GM10266 (cell line): Measurements from ENCODE around the gene HEYL.
A peak's percentile ranks its signal among the peaks of the same experiment; 100 is the strongest.

Source experiments
- DNase-seq: peaks from one replicate; pipeline ENCODE4 v3.0.0; 2012; ENCODE audit errors: extremely low spot score
- CTCF ChIP-seq: IDR thresholded peaks from 2 replicates; pipeline ENCODE4 v1.5.1; 2012; ENCODE audit warnings: mild to moderate bottlenecking, low read depth; ENCODE audit not compliant: control insufficient read depth, insufficient read depth; ENCODE audit errors: missing control alignments

The HEYL gene

GRCh38 chr1:39675220-39675619, 35.8 kb upstream of the HEYL start:
- no peak for DNase-seq

GRCh38 chr1:39673215-39673614, 33.8 kb upstream of the HEYL start:
- DNase-seq, result no peak
- no peak for TF ChIP-seq CTCF

More at GRCh38 chr1:39675220-39675619, 35.8 kb upstream of the HEYL start:
- no peak for TF ChIP-seq CTCF

- DNase-seq, result peak; percentile 76
- TF ChIP-seq CTCF, result peak; percentile 65
Observed at GRCh38 chr1:39672551-39672947, 33.1 kb upstream of the HEYL start.

GRCh38 chr1:39671793-39672550, 32.5 kb upstream of the HEYL start, which contains the start of gene NT5C1A:
NT5C1A (minus strand) TSS chr1:39672107; CDS start chr1:39672038, 69 bp downstream.
- peak; percentile 53 for DNase-seq
- no peak for TF ChIP-seq CTCF

GRCh38 chr1:39671433-39671792, 32.0 kb upstream of the HEYL start:
- TF ChIP-seq CTCF, result no peak
- DNase-seq, result no peak

GRCh38 chr1:39670689-39671088, 31.2 kb upstream of the HEYL start:
- no peak for DNase-seq
- TF ChIP-seq CTCF, result no peak

- DNase-seq, result no peak
- no peak for TF ChIP-seq CTCF
Observed at GRCh38 chr1:39668894-39669293, 29.5 kb upstream of the HEYL start.
